GM19397 (cell line): Measurements from ENCODE around the gene CCT8.
A peak's percentile ranks its signal among the peaks of the same experiment; 100 is the strongest.
"Not testable (repeated sequence)": the region's sequence is repeated elsewhere in the genome, so short reads cannot be mapped to it uniquely, and the experiment has no call there.

Source experiments
- ATAC-seq: cut with Tn5 transposase; IDR thresholded peaks from one replicate; pipeline ENCODE4 v1.9.1; 2021; ENCODE audit warnings: mild to moderate bottlenecking, moderate library complexity; ENCODE audit not compliant: unreplicated experiment

CCT8 gene

DNA sequence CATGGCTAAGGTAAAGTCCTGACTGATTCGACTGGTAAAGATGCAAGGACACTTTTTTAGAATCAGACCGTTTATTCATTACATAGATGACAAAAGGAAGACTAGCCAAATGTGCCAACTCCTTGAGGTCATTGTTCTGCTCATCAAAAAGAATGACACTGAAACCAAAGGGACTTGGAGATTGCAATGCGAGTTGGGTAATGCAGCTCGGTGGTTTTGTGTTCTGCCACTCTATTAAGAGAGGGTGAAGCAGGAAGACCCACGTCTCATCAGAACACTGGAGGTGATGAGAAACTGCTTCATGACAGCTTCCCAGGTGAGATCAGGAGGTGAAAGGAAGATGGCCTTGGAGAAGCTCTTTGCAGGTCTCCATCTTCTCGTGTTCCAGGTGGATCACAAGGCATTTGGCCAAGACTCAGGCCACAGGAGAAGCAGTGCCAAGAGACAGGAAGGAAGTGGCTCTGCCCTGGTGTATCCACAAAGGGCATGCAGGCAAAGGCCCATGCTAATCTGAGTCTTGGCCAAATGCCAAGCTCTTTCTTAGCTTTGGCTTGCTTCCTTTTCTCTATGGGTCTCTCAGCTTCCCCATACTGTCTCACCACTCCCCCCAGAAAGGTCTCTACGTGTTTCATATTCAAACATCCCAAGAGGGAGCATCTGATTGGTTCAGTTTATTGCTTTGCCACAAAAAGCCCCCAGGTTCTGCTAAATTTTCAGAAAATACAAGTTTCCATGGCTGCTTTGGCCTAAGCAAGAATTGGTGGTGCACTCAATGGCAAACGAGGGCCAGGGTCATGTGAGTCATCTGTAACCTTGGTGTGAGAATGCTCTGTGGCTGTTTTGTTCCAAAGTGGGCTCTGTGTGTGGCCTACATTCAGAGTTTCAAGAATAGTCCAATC lies 5.7 kb upstream of the CCT8 start:
- ATAC-seq = peak; percentile 40

DNA sequence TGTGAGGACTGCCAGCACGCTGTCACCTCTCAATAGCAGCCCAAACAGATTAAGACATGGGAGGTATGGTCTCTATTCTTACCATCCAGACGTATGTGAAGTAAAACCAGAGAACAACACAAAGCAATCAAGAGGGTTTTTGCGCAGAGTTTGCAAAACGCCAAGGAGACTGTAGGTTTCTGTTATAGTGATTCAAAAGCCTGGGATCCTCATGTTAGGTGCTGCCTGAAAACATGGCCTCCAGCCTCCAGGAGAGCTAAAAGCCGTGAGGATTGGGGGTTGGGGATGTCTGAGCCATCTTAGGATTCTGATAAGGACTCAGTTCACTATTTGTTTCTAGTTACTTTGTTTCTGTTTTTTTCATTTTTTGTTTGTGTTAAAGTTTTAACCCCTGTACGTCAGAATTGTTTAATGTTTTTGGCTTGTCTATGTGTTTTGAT lies 4.2 kb upstream of the CCT8 start:
- ATAC-seq = no peak

DNA sequence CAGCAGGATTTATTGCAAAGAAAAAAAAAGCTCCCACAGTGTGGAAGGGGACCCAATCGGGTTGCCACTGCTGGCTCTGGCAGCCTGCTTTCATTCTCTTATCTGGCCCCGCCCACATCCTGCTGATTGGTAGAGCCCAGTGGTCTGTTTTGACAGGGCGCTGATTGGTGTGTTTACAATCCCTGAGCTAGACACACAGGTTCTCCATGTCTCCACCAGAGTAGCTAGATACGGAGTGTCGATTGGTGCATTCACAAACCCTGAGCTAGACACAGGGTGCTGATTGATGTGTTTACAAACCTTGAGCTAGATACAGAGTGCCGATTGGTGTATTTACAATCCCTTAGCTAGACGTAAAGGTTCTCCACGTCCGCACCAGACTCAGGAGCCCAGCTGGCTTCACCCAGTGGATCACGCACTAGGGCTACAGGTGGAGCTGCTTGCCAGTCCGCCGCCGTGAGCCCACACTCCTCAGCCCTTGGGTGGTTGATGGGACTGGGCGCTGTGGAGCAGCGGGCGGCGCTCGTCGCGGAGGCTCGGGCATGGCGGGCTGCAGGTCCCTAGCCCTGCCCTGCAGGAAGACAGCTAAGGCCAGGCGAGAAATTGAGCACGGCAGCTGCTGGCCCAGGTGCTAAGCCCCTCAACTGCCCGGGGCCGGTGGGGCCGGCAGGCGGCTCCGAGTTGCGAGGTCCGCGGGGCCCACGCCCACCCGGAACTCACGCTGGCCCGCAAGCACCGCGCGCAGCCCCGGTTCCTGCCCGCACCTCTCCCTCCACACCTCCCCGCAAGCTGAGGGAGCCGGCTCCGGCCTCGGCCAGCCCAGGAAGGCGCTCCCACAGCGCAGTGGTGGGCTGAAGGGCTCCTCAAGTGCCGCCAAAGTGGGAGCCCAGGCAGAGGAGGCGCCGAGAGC lies 3.5 kb upstream of the CCT8 start:
- not testable (repeated sequence) for ATAC-seq

DNA sequence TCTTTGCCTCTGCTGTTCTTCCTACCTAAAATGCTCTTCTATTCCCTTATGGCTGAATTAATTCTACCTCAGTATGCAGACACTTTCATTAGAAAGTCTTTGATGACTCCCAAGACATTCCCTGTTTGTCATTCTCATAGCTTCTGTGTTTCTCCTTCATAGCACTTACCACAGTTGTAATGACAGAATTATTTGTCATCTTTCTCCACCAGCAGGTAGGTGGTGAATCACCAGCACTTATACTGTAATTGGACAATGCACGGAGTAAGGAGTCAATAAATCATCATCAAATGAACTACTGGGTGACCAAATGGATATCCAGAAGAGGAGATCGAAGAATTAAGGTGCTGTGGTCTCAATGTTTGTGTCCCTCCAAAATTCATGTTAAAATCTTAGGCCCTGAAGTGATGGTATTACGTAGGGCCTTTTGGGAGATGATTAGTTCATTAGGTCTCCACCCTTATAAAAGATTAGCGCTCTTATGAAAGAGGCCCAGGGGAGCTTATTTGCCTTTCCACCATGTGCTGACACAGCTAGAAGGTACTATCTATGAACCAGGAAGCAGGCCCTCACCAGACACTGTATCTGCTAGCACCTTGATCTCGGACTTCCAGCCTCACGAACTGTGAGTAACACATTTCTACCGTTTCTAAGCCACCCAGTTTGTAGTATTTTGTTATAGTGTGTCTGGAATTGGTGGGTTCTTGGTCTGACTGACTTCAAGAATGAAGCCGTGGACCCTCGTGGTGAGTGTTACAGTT lies 2.4 kb upstream of the CCT8 start:
- no peak for ATAC-seq

DNA sequence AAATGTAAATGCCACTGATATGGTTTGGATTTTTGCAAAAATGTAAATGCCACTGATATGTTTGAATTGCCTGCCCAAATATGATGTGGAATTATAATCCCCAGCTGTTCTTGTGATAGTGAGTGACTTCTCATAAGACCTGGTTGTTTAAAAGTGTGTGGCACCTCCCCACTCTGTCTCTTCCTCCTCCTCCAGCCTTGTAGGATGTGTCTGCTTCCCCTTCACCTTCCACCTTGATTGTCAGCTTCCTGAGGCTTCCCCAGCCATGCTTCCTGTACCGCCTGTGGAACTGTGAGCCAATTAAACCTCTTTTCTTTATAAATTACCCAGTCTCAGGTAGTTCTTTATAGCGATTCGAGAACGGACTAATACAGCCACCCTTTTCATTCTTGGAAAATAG lies 1.3 kb upstream of the CCT8 start:
- ATAC-seq = no peak

DNA sequence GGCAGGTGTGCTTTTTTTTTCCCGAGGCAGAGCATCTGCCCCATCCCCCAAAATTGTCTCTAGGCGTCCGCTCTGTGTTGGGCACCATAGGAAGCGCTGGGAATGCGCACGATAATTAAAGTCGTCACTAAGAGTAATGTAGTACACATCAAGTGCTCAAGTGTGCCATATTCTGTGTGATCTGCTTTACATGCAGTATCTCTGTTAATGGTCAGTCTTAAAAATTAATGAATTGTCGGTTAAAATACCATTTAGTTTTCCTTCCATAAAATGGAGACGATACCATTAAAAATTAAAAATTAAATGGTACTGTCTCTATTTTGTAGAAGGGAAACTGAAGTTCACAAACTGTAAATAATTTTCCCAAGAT lies 544 bp upstream of the CCT8 start:
- ATAC-seq = peak; percentile 27

DNA sequence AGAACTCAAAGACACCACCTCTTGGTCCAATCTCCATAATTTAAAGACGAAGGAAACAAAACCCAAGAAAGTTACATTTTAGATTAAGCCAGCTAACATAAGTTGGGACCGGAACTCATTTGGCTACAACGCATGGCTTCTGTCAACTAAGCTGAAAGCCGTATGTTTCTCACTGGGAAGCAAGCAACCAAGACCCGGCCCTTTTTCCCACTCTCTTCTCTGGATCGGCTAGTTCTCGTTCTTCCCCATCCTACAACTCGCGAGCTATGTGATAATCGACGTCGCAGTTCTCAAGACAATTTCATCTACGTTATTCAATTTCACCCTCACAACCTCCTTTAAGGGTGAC lies 601 bp downstream of the CCT8 start:
- no peak for ATAC-seq

DNA sequence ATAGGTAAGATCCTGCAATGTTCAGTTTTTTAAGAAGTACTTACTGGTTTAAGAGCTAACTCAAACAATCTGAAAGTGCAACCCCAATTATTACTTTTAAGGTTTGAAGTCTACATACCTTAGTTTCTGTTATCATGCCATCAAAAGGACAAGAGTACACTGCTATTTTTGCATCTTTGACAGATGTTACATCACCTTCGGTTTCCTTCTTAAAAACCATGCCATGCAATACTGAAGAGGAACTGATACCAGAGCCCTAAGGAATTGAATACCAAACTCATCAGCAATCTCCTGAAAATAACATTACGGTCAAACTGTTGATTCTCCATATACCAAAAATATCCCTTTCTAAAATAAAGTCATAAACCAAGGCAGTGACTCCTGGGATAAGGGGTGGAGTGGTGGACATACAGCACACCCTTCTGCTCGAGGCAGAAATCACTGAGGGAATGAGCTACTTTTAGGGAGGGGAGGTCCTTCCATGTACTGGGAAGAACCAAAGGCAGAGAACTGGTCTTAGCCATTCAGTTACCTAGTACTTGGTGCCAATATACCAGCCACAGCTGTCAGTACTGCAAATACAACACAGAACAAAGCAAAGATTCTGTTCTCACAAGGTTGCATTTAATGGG lies 8.5 kb downstream of the CCT8 start:
- peak; percentile 86 for ATAC-seq

DNA sequence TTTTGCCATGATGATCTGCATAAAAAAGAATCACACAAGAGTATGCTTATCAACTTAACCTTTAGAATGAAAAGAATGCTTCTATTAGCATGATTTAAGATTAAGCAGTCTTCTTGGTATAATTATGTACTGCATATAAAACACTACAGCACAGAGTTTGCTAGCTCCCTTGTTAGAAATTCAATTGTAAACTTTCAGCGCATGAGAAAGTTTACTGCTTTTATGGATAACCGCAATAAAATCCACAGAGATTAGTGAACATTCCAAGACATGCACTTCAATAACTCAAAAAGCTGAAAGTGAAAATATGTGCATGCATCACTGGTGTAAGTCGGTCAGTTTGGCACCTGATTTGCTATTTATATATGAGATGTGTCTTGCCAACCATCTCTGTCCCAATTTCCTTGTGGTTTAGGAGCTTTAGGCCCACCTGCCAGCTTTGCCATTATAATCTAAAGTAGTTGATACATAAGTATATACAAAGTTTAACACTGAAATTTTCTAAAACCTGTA lies 16.9 kb downstream of the CCT8 start:
- ATAC-seq = no peak

DNA sequence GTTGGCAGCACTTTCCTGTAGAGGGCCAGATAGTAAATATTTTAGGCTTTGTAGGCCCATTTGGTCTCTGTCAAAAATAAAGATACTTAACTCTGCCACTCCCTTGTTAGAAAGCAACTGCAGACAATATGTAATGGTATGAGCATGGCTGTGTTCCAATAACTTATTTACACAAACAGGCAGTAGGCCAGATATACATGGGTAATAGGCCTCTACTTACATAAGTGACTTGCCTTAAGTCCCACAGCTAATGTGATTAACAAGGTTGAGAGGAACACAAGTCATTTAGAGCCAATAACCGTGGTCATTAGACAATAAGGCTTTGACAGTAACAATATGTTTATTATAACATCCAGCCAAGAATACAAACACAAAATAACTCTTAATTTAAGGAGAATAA lies 17.4 kb downstream of the CCT8 start:
- ATAC-seq = no peak

DNA sequence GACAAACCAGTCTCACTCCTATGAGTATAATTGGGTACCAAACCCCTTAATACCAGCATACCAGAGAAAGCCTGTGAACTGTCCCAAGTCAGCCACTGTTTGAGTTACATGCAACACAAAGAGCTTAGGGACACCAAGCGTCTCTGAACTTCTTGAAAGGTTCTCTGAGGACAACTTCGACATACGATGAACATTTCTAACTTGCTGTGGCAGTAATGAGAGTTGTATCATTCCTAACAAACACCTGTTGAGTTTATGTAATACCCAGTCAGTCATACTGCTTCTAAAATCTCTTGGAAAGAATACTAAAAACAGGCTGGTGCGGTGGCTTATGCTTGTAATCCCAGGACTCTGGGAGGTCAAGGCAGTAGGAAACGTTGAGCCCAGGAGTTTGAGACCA lies 18.4 kb downstream of the CCT8 start:
- no peak for ATAC-seq

DNA sequence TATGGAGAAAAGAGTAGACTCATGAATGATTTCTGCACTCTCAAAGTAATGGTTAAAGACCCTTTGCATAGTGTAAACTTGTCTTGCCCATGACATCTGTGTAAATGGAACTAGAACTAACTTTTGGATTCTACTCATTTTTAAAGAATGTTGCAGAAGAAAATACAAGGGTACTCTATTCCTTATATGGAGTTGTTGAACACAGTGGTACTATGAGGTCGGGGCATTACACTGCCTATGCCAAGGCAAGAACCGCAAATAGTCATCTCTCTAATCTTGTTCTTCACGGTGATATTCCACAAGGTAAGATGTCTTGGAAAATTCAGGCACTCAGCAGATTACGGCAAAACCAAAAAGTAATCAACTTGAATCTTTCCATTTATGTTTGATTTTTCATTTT lies 19.8 kb downstream of the CCT8 start:
- ATAC-seq = no peak

DNA sequence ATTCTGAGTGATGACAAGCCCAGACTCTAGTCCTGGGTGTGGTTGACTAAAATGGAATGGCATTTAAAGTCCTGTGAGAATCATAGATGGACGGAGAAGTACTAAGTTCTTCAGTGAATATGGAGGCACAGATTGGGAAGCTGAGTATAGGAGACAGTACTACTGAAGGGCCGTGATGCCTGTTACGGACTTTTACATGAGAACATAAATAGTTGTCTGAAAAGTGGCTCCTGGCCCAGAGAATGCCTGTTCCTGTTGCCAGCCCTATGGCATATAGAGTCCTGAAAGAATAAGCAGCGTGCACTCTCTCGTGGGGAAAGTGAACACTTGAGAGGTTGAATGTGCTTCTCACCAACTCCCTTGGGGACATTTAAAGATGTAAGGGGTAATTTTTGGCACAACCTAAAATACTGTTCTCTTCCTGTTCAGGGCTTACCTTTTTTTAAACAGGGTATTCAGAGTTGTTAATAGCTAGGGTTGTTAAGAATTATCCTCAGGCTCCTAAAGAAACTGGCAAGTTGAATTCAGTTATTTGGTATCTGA lies 20.4 kb downstream of the CCT8 start:
- no peak for ATAC-seq

DNA sequence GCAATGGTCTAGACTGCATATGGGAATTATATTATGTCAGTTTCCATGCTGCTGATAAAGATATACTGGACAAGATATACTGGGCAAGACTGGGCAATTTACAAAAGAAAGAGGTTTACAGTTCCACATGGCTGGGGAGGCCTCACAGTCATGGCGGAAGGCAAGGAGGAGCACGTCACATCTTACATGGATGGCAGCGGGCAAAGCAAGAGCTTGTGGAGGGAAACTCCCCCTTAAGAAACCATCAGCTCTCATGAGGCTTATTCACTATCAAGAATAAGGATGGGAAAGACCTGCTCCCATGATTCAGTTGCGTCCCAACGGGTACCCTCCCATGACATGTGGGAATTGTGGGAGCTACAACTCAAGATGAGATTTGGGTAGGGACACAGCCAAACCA lies 21.2 kb downstream of the CCT8 start:
- ATAC-seq = no peak

DNA sequence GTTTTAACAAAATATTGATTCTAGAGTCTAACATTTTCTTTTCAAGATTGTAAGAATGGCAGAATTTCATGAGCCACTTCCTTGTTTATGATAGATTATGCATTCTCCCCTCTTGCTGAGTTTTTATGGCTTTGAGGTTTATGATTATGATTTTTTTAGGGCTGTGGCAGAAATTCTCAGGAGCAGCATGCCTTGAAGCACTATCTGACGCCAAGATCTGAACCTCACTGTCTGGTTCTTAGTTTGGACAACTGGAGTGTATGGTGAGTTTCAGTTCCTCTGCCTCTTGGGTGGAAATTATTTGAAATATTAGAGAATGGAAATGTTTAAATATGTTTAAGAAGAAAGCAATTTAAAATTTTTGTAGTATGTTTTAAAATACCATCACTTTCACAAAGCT lies 38.8 kb downstream of the CCT8 start:
- no peak for ATAC-seq

DNA sequence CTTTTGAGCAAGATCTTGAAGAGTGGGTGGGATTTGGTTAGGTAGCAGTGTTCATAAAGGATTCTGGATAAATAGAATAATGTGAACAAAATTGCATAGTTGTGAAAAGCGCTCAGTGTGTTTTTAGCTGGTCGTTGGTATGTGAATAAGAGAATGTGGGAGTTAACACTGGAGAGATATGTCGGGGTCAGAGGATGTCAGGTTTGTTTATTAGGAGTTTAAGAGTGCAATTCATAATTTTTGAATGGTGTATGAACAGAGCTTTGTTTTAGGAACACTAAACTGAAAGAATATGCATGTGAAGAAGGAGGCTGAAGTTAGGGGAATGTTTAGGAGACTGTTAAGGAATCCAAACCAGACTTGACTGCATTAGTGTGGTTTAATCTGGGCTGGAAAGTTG lies 39.6 kb downstream of the CCT8 start:
- ATAC-seq = no peak

DNA sequence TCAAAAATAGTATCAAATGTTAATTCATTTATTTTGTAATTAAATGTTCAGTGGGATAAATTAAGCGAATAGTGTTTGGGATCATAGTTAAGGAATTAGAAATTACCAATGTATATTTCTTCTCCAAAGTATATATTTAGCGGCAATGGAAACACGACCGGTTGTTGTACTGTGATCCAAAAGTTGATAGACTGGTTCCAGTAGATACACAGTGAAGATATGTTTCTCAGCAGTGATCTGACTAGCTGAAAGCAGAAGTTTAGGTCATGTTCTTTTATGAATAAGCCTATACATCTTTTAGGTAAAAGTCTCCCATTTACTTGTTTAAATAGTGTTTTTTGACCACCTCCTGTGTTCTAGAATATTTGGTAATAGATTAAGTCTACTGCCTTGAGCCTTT lies 40.1 kb downstream of the CCT8 start:
- no peak for ATAC-seq

DNA sequence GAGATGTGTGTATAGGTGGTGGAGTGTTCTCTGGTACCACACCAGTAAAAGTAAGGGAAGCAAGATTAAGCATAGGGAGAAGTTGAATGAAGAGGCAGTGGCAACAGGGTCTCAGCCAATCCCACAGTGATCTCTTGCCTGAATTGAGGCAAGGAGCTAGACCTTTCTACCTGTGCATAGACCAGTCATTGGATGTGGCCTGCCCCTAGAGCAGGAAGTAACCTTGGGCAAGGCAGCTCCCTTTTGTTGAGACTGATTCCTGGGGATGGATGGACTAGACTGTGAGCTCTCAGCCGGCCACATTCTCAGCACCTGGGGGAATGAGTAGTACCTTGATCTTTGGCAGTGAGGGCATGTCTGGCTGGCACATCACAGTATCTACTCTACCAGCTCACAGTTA lies 42.5 kb downstream of the CCT8 start:
- no peak for ATAC-seq

DNA sequence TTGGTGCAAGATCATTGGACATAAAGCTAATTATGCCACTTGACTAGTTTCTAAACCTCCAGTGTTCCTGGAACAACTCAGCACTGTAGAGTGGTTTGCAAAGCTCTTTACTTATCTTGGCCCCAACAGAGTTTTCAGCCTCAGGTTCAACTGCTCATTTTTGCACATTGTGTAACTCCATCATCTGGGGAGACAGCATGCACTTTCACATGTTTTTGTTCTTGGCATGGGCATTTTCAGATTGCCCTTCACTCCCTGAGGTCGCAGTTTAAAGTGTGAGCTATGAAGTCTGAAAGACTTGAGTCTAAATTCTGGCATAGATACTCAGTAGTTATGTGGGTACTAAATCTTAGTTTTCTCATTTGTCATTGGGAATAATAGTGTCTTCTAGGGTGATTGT lies 43.9 kb downstream of the CCT8 start:
- ATAC-seq = no peak

DNA sequence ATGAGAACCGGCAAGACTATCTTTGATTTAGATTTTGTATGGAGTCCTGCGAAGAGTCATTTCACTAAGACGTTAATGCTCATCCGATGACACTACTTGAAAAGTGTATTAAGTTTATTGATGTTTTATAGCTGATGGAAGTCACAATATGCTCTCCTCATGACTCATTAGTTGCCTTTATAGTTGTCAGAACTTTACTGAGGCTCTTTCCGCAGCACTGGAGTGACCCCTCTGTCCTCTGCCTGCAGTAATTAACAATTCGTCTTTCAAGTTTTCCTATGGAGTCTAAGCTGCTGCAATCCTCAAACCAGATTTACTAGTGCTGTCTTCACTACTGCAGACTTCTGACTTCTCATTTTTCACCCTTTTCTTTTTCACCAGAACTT lies 48.1 kb downstream of the CCT8 start:
- ATAC-seq = no peak
